IMR-90 (cell line): ENCODE data around the gene SPAG16.

Source experiments
- CEBPB ChIP-seq: IDR thresholded peaks from 2 replicates; pipeline ENCODE4 v1.6.1; 2012; ENCODE audit warnings: low read depth, low read length, improper control_type of control experiment
- CHD1 ChIP-seq: IDR thresholded peaks from 2 replicates; pipeline ENCODE4 v1.6.1; 2012; ENCODE audit warnings: low read depth, low read length, improper control_type of control experiment
- MAZ ChIP-seq: IDR thresholded peaks from 2 replicates; pipeline ENCODE4 v1.6.1; 2012; ENCODE audit warnings: low read depth, mild to moderate bottlenecking, low read length, improper control_type of control experiment, moderate library complexity, borderline replicate concordance
- MXI1 ChIP-seq: IDR thresholded peaks from 2 replicates; pipeline ENCODE4 v1.6.1; 2012; ENCODE audit warnings: low read depth, mild to moderate bottlenecking, low read length, moderate library complexity, borderline replicate concordance
- POLR2A ChIP-seq: IDR thresholded peaks from 2 replicates; pipeline ENCODE4 v1.6.1; 2012; ENCODE audit warnings: mild to moderate bottlenecking, low read depth, low read length
- RCOR1 ChIP-seq: IDR thresholded peaks from 2 replicates; pipeline ENCODE4 v1.6.1; 2012; ENCODE audit warnings: mild to moderate bottlenecking, low read length, improper control_type of control experiment; ENCODE audit not compliant: insufficient replicate concordance
- RFX5 ChIP-seq: IDR thresholded peaks from 2 replicates; pipeline ENCODE4 v1.8.0; 2012; ENCODE audit warnings: low read depth, mild to moderate bottlenecking, low read length, moderate library complexity
- SMC3 ChIP-seq: fragments of 150-350 bp; IDR thresholded peaks from 2 replicates; pipeline ENCODE4 v1.6.1; 2016; ENCODE audit warnings: low read depth, mild to moderate bottlenecking, antibody characterized with exemption, low read length, moderate library complexity
- TF ChIP-seq, protein P1 (sequence below): conservative IDR thresholded peaks from 2 replicates; pipeline ENCODE4 v1.5.1; 2012; ENCODE audit warnings: mild to moderate bottlenecking, low read depth, low read length, improper control_type of control experiment
- TF ChIP-seq, protein P2 (sequence below): fragments of 150-350 bp; IDR thresholded peaks from 2 replicates; pipeline ENCODE4 v1.6.1; 2016; ENCODE audit warnings: low read depth, mild to moderate bottlenecking, low read length, moderate library complexity, borderline replicate concordance
- TF ChIP-seq, protein P3 (sequence below): fragments of 150-350 bp; IDR thresholded peaks from 2 replicates; pipeline ENCODE4 v1.6.1; 2017; ENCODE audit warnings: mild to moderate bottlenecking, antibody characterized with exemption, low read length, low read depth

DNA sequence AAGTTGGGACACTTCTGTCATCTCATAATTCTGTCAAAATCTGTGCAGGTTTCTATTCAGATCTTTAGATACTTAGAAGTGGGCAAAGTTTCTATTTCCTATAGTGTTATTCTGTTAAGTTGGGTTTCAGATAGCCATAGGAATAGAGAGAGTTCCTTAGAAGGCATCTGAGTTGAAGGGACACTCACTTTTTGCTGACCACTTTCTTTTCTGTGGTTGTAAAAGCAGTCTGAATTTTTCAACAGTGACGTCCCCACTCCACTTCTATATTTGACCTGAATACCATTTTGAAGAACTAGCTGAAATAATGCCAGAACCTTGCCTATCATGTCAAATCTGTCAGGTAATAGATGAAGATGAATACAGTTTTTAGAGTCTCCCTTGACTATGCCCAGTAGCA lies 267.3 kb downstream of the SPAG16 start:
- TF ChIP-seq, protein P1, sequence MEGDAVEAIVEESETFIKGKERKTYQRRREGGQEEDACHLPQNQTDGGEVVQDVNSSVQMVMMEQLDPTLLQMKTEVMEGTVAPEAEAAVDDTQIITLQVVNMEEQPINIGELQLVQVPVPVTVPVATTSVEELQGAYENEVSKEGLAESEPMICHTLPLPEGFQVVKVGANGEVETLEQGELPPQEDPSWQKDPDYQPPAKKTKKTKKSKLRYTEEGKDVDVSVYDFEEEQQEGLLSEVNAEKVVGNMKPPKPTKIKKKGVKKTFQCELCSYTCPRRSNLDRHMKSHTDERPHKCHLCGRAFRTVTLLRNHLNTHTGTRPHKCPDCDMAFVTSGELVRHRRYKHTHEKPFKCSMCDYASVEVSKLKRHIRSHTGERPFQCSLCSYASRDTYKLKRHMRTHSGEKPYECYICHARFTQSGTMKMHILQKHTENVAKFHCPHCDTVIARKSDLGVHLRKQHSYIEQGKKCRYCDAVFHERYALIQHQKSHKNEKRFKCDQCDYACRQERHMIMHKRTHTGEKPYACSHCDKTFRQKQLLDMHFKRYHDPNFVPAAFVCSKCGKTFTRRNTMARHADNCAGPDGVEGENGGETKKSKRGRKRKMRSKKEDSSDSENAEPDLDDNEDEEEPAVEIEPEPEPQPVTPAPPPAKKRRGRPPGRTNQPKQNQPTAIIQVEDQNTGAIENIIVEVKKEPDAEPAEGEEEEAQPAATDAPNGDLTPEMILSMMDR = no peak
- TF ChIP-seq SMC3 (no peak), POLR2A (no peak), RCOR1 (no peak), RFX5 (no peak), CEBPB (no peak), MXI1 (no peak), CHD1 (no peak), MAZ (no peak)
- TF ChIP-seq, protein P2, sequence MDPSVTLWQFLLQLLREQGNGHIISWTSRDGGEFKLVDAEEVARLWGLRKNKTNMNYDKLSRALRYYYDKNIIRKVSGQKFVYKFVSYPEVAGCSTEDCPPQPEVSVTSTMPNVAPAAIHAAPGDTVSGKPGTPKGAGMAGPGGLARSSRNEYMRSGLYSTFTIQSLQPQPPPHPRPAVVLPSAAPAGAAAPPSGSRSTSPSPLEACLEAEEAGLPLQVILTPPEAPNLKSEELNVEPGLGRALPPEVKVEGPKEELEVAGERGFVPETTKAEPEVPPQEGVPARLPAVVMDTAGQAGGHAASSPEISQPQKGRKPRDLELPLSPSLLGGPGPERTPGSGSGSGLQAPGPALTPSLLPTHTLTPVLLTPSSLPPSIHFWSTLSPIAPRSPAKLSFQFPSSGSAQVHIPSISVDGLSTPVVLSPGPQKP = no peak
- TF ChIP-seq, protein P3, sequence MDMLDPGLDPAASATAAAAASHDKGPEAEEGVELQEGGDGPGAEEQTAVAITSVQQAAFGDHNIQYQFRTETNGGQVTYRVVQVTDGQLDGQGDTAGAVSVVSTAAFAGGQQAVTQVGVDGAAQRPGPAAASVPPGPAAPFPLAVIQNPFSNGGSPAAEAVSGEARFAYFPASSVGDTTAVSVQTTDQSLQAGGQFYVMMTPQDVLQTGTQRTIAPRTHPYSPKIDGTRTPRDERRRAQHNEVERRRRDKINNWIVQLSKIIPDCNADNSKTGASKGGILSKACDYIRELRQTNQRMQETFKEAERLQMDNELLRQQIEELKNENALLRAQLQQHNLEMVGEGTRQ = no peak
